HCT116 (cell line): ENCODE results near the gene EWSR1. TPM values are rescaled to one million over a fixed set of nuclear protein-coding genes. Genes with fewer than 3 reads are reported as not detected.

Source experiments
- ATAC-seq: fragments of 200-7000 bp; cut with Tn5 transposase; 2 replicates; pipeline ENCODE4 v1.9.1; 2020; ENCODE audit warnings: mild to moderate bottlenecking, moderate library complexity
- BruUV-seq: library from RNA; stranded (reverse); fragments of 400-500 nt; replicated peaks from 2 replicates; lab custom pipeline; 2021; lab: Mats Ljungman, UMichigan
- CTCF ChIA-PET: fragments of 300-600 bp; sonication (Branson Sonifier 250); formaldehyde crosslinking; loops from one replicate; lab custom pipeline; 2021; ENCODE audit warnings: antibody characterized with exemption; lab: Charles Lee
- POLR2A ChIA-PET: fragments of 300-600, 350-600 bp; sonication (Branson Sonifier 250); formaldehyde crosslinking; loops from one replicate; lab custom pipeline; 2021; ENCODE audit warnings: antibody characterized with exemption; lab: Charles Lee
- RAD21 ChIA-PET, 2 experiments: fragments of 300-600 bp; sonication (Branson Sonifier 250); formaldehyde crosslinking; loops; one replicate each; lab custom pipeline; 2023; ENCODE audit warnings: low total read pairs in 2 of 2; ENCODE audit not compliant: uncharacterized antibody in 2 of 2, unreplicated experiment in 2 of 2, low non-redundant PET in 1 of 2; lab: Charles Lee
- DNase-seq: peaks from one replicate; pipeline ENCODE4 v3.0.0-alpha.2; 2010; ENCODE audit warnings: low read depth, low spot score
- H2AFZ ChIP-seq: fragments of 200-600 bp; shearing (Covaris generic), sonication (generic); 2 replicates; pipeline ENCODE4 v1.6.1; 2017; ENCODE audit warnings: low read depth, mixed run types, mixed read lengths, antibody characterized with exemption, low read length; ENCODE audit not compliant: poor library complexity, severe bottlenecking
- H3K27ac ChIP-seq: 2 replicates; pipeline ENCODE4 v1.5.1; 2012; ENCODE audit warnings: low read depth, low read length
- H3K27me3 ChIP-seq: fragments of 200-600 bp; sonication (generic); 2 replicates; pipeline ENCODE4 v1.6.1; 2016; ENCODE audit warnings: mixed run types, low read length, mixed read lengths; ENCODE audit not compliant: insufficient read depth
- H3K36me3 ChIP-seq, 2 experiments: fragments of 200-500 bp in 1 of 2; fragments of 200-600 bp in 1 of 2; sonication (Bioruptor generic) in 1 of 2; sonication (generic) in 1 of 2; 2 replicates each; pipeline versions ENCODE4 v1.5.1 to v1.6.1; 2014 to 2016; ENCODE audit warnings: low read length in 2 of 2, inconsistent platforms in 1 of 2, mixed read lengths in 1 of 2, mixed run types in 1 of 2; ENCODE audit not compliant: insufficient read depth in 2 of 2, control insufficient read depth in 1 of 2
- H3K4me1 ChIP-seq, 2 experiments: fragments of 200-600 bp in 1 of 2; sonication (generic) in 1 of 2; 2 replicates each; pipeline versions ENCODE4 v1.5.1 to v1.6.1; 2012 to 2017; ENCODE audit warnings: low read length in 2 of 2, inconsistent platforms in 1 of 2, mild to moderate bottlenecking in 1 of 2, mixed read lengths in 1 of 2, mixed run types in 1 of 2, moderate library complexity in 1 of 2; ENCODE audit not compliant: insufficient read depth in 2 of 2, control insufficient read depth in 1 of 2
- H3K4me2 ChIP-seq: fragments of 200-600 bp; sonication (generic); 2 replicates; pipeline ENCODE4 v1.6.1; 2017; ENCODE audit warnings: mixed run types, low read length, mixed read lengths
- H3K4me3 ChIP-seq, 2 experiments: fragments of 200-600 bp in 1 of 2; sonication (generic) in 1 of 2; replicated peaks in 1 of 2; 2 replicates each; pipeline ENCODE4 v1.5.1; 2011 to 2016; ENCODE audit warnings: low read length in 2 of 2, control low read depth in 1 of 2, low read depth in 1 of 2, mild to moderate bottlenecking in 1 of 2, mixed read lengths in 1 of 2, mixed run types in 1 of 2
- H3K79me2 ChIP-seq: fragments of 200-600 bp; sonication (generic); 2 replicates; pipeline ENCODE4 v1.6.1; 2017; ENCODE audit warnings: mild to moderate bottlenecking, mixed run types, low read length, moderate library complexity, mixed read lengths; ENCODE audit not compliant: insufficient read depth
- H3K9ac ChIP-seq: fragments of 200-600 bp; sonication (generic); 2 replicates; pipeline ENCODE4 v1.6.1; 2016; ENCODE audit warnings: low read length, mixed read lengths
- H3K9me2 ChIP-seq: fragments of 200-600 bp; sonication (generic), shearing (Covaris generic); 2 replicates; pipeline ENCODE4 v1.6.1; 2017; ENCODE audit warnings: mixed run types, mild to moderate bottlenecking, moderate library complexity; ENCODE audit not compliant: insufficient read depth
- H3K9me3 ChIP-seq, 2 experiments: fragments of 200-500 bp in 1 of 2; fragments of 200-600 bp in 1 of 2; sonication (Bioruptor generic) in 1 of 2; sonication (generic) in 1 of 2; 2 replicates each; pipeline ENCODE4 v1.6.1; 2014 to 2017; ENCODE audit warnings: low read length in 2 of 2, mixed read lengths in 2 of 2, inconsistent platforms in 1 of 2, low read depth in 1 of 2, mild to moderate bottlenecking in 1 of 2, mixed run types in 1 of 2, moderate library complexity in 1 of 2; ENCODE audit not compliant: control insufficient read depth in 1 of 2, insufficient read depth in 1 of 2
- H4K20me1 ChIP-seq: fragments of 200-600 bp; sonication (generic), shearing (Covaris generic); 2 replicates; pipeline ENCODE4 v1.6.1; 2017; ENCODE audit warnings: mixed run types, mild to moderate bottlenecking, moderate library complexity; ENCODE audit not compliant: insufficient read depth
- ATF3 ChIP-seq: IDR thresholded peaks from 2 replicates; pipeline ENCODE4 v1.6.1; 2012
- EGR1 ChIP-seq: IDR thresholded peaks from 2 replicates; pipeline ENCODE4 v1.6.1; 2012; ENCODE audit warnings: low read depth
- ELF1 ChIP-seq: IDR thresholded peaks from 2 replicates; pipeline ENCODE4 v1.6.1; 2012; ENCODE audit warnings: low read depth, borderline replicate concordance
- FOSL1 ChIP-seq: IDR thresholded peaks from 2 replicates; pipeline ENCODE4 v1.6.1; 2012; ENCODE audit warnings: low read depth
- POLR2A ChIP-seq: IDR thresholded peaks from 2 replicates; pipeline ENCODE4 v1.7.0; 2011; ENCODE audit warnings: borderline replicate concordance; ENCODE audit not compliant: insufficient read depth, insufficient read length; ENCODE audit errors: extremely low read depth
- SIN3A ChIP-seq: IDR thresholded peaks from 2 replicates; pipeline ENCODE4 v1.6.1; 2012; ENCODE audit warnings: low read depth
- YY1 ChIP-seq: IDR thresholded peaks from 2 replicates; pipeline ENCODE4 v1.6.1; 2011; ENCODE audit warnings: low read length, low read depth, moderate library complexity, mild to moderate bottlenecking; ENCODE audit not compliant: insufficient replicate concordance; ENCODE audit errors: extremely low read depth
- ZNF274 ChIP-seq: fragments of 200-500 bp; sonication (Bioruptor generic); IDR thresholded peaks from 2 replicates; pipeline ENCODE4 v1.6.1; 2014; ENCODE audit warnings: mild to moderate bottlenecking, low read depth, low read length, inconsistent platforms
- intact Hi-C: fragments of 100-400 bp; cut with micrococcal nuclease; formaldehyde crosslinking; loops from 2 replicates; pipeline ENCODE4 v1.10.0; 2022
- total RNA-seq: library from RNA; stranded (reverse); gene quantifications from one replicate; pipeline ENCODE4 v1.2.1, GENCODE V29; 2021; ENCODE audit not compliant: unreplicated experiment
- TF ChIP-seq, protein P1 (sequence below): IDR thresholded peaks from 2 replicates; pipeline ENCODE4 v1.6.1; 2012; ENCODE audit warnings: low read depth

The EWSR1 gene
- total RNA-seq, 1 experiment from 2014 or later, result 335 TPM

DNA sequence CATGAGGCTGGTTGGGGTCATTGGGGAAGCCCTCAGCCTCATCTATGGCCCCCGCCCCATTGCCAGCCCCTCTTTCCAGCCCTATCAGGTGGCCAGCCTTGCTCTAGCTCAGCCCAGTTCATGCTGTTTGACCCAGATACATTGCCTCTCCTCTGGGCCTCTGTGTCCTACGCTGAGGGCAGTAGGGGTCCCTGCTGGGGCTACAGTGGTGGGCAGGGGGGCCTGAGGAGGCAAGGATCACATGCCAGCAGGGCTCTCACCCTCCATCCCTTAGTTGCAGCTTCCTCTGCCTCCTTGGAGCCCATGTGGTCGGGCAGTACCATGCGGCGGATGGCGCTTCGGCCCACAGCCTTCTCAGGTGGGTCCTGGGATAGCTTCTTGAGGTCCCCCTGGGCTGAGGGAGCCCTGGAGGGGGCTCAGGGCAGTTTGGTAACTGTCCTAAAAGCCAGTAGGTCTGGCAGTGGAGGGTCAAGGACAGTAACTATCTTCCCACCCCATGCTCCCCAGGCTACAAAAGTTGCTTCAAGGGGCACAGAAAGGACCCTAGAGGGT, 43.1 kb upstream of the EWSR1 start:
- Histone ChIP-seq H3K9ac (no peak overlapping the region), H3K4me2 (no peak overlapping the region), H3K27me3 (no peaks in the 10 kb centered on the region), H3K4me1 (no peaks in the 10 kb centered on the region), H2AFZ (no peak overlapping the region), H4K20me1 (no peaks in the 10 kb centered on the region), H3K9me2 (no peaks in the 10 kb centered on the region), H3K4me3 (no peak overlapping the region), H3K36me3 (no peaks in the 10 kb centered on the region), H3K79me2 (no peaks in the 10 kb centered on the region), H3K27ac (no peak overlapping the region), H3K9me3 (no peaks in the 10 kb centered on the region)
- DNase-seq (no peak), ATAC-seq (no peak)
- RAD21 ChIA-PET, result no interaction called here
- intact Hi-C loops, result no loop called here
- POLR2A ChIA-PET, result no interaction called here
- CTCF ChIA-PET, result no interaction called here
- TF ChIP-seq EGR1 (no peak), SIN3A (no peak), POLR2A (no peak), ELF1 (no peak), FOSL1 (no peak), YY1 (no peak), ZNF274 (no peak), ATF3 (no peak)
- TF ChIP-seq, protein P1, sequence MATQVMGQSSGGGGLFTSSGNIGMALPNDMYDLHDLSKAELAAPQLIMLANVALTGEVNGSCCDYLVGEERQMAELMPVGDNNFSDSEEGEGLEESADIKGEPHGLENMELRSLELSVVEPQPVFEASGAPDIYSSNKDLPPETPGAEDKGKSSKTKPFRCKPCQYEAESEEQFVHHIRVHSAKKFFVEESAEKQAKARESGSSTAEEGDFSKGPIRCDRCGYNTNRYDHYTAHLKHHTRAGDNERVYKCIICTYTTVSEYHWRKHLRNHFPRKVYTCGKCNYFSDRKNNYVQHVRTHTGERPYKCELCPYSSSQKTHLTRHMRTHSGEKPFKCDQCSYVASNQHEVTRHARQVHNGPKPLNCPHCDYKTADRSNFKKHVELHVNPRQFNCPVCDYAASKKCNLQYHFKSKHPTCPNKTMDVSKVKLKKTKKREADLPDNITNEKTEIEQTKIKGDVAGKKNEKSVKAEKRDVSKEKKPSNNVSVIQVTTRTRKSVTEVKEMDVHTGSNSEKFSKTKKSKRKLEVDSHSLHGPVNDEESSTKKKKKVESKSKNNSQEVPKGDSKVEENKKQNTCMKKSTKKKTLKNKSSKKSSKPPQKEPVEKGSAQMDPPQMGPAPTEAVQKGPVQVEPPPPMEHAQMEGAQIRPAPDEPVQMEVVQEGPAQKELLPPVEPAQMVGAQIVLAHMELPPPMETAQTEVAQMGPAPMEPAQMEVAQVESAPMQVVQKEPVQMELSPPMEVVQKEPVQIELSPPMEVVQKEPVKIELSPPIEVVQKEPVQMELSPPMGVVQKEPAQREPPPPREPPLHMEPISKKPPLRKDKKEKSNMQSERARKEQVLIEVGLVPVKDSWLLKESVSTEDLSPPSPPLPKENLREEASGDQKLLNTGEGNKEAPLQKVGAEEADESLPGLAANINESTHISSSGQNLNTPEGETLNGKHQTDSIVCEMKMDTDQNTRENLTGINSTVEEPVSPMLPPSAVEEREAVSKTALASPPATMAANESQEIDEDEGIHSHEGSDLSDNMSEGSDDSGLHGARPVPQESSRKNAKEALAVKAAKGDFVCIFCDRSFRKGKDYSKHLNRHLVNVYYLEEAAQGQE, result no peak
- no TSS peak for BruUV-seq
